GM12892 (cell line): Measurements from ENCODE around the gene GADD45A.

Experiments
- POLR2A ChIP-seq: IDR thresholded peaks from 2 replicates; pipeline ENCODE4 v1.6.1; 2011; ENCODE audit warnings: low read depth, low read length, control low read depth
- TAF1 ChIP-seq: IDR thresholded peaks from 2 replicates; pipeline ENCODE4 v1.6.1; 2011; ENCODE audit warnings: low read depth, mild to moderate bottlenecking, control low read depth, low read length, borderline replicate concordance

GRCh38 chr1:67636146-67636545, 48.9 kb upstream of the GADD45A start:
- TF ChIP-seq POLR2A (no peak), TAF1 (no peak)
